ENCODE data around the gene PCBP1.
A peak's percentile ranks its signal among the peaks of the same experiment; 100 is the strongest.
"Not testable (repeated sequence)": the region's sequence is repeated elsewhere in the genome, so short reads cannot be mapped to it uniquely, and the experiment has no call there.

The PCBP1 gene

GRCh38 chr2:70086838-70087701, at the start of gene PCBP1:
TSS of gene PCBP1 (plus strand) at chr2:70087477. CDS start at chr2:70087744, 267 bp downstream.
- peak; percentile 95 for DNase-seq (ENCODE audit: low read depth)

DNA sequence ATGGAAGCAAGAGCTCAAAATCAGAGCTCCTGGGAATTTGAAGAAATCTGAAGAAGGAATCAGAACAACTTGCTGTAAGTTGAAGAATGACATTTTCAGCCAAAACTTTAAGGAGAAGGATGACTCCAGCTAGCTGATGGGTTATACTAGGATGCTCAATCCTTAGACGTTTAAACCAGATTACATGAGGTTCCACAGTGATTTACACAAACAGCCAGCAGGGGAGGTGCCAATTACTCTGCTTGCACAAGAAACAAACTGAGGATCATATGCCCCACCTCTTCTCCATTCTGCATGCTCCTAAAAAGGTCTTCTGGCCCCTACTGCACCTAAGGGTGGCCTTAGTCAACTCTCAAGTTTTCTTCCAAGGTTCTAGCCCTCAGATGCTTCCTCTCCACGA, 47.9 kb upstream of the PCBP1 start:
- DNase-seq (ENCODE audit: low read depth) = no peak

- DNase-seq (ENCODE audit: low read depth) = no peak
Observed at GRCh38 chr2:70041663-70042062, 45.6 kb upstream of the PCBP1 start.

GRCh38 chr2:70042246-70042645, 45.0 kb upstream of the PCBP1 start:
- no peak for DNase-seq (ENCODE audit: low read depth)

DNA sequence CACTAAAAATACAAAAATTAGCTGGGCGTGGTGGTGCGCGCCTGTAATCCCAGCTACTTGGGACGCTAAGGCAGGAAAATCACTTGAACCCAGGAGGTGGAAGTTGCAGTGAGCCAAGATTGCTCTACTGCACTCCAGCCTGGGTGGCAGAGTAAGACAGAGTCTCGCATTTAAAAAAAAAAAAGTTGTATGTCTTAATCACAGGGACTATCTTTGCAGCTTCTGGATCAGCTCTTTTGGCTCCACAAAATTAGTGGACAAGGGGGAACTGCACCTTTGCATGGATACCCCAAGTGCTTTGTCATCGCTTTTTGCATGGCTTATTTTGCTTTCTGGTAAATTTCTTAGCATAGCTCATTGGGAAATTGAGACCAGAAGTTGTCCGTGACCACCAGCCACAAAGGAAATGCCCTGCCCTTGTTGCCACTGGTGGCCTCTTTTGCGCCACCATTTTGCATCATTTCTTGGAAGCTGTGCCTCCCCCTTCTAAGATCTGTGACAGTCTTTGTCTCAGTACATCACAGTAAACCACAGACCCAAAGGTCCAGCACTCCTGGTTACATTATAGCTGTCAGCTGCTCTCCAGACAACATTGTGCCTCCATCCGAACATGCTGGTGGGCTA, 43.9 kb upstream of the PCBP1 start:
- peak; percentile 4 for DNase-seq (ENCODE audit: low read depth)

- no peak for DNase-seq (ENCODE audit: low read depth)
Observed at GRCh38 chr2:70044290-70045040, 42.8 kb upstream of the PCBP1 start.

- no peak for DNase-seq (ENCODE audit: low read depth)
Observed at GRCh38 chr2:70045405-70045804, 41.9 kb upstream of the PCBP1 start.

DNA sequence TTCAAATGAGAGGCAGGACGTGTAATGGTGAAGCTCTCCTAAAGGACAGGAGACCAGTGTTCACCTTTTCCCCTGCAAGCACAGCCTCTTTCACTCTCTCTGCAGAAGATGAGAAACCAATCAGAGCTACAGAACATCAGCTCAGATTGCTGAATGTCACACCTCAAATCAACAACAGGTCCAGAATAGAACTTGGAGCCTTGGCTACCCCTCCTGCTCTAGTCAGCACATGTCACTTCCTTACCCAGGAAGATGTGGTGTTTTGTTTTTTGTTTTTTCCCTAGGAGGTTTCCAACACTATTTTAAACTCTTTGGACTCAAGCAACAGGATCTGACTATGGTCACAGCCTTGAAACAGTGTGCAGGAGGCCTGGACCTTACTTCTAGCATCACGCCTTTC, 41.3 kb upstream of the PCBP1 start:
- no peak for DNase-seq (ENCODE audit: low read depth)

DNA sequence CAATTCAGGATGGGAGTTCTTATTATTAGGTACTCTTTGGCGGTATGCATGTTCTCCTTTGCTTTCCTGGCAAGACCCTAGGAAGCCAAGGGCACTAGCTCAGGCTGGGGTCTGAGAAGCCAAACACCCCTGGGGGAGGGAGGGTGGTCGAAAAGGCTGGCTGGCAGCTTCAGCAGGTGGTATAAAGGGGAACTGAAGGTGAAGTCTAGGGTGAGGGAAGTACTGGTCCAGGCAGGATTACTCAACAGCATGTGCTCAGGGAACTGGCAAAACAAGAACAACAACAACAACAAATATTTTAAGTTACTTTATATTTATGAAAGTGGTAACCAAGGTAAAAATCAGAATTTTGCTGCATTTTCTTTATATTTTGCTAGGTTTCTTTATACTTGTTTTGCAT, 40.7 kb upstream of the PCBP1 start:
- no peak for DNase-seq (ENCODE audit: low read depth)

DNA sequence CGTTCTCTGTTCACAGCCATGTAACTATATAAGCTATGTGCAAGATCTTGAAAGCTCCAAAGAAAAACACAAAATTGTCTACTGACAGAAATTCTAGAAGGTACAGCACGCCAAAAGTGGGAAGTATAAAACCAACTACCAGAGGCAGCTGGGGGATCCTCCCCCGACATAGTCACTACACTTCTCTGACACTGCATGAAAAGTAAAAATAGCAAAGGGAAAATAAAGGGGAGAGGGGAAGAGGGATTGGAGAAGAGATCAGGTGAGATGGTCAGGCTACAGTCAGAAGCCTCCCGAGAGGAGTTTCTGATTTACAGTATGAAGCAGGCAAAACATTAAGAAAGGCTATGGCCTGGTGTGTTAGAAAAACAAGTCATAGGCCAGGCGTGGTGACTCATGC, 39.8 kb upstream of the PCBP1 start:
- DNase-seq (ENCODE audit: low read depth) = no peak

DNA sequence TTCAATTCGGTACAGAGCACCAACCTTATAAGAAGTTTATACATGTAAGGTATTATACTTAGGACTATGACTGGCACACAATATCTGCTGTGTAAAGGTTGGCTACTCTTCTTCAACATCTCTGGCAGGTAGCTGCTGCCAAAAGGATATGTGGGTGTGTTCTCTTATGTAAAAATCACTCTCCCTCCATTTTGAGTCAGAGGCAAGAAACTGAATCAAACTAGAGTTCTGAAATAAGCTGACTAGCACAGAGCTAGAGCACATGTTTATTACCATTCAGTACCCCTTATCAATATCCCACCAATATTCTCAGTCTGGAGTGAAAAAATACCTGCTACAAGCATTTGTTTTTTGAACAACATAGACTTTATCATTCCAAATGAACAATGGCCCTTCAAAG, 38.0 kb upstream of the PCBP1 start:
- DNase-seq (ENCODE audit: low read depth) = no peak

GRCh38 chr2:70050631-70051425, 36.4 kb upstream of the PCBP1 start:
- no peak for DNase-seq (ENCODE audit: low read depth)

GRCh38 chr2:70055259-70055658, 32.0 kb upstream of the PCBP1 start:
- not testable (repeated sequence) for DNase-seq (ENCODE audit: low read depth)

DNA sequence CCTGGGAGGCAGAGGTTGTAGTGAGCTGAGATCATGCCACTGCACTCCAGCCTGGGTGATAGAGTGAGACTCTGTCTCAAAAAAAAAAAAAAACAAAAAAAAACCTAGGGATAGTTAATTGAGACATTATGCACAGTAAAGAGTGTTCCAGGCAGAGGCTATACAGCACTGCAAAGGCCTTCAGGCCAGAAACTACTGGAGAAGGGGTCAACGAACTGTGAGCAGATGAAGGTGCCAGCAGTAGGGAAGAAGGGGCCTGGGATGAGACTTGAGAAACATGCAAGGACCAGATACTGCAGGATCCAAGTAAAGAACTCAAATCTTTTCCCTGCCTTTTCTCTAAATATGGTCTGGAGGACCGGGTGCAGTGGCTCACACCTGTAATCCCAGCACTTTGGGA, 26.0 kb upstream of the PCBP1 start:
- no peak for DNase-seq (ENCODE audit: low read depth)

DNA sequence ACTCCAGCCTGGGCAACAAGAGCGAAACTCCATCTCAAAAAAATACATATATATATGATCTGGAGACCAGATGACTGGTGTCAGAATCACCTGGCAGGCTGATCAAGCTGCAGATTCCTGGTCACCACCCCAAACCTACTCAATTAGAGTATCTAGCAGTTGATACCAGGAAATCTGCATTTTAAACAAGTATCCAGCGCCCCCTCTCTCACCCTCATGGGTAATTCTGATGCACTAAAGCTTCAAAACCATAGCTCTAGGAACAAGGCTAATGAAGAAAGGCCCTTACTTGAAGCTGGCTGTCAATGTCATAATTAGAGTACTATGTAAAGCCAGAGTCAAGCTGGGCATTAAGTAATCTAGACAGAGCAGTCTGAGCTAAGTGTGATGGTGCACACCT, 25.0 kb upstream of the PCBP1 start:
- no peak for DNase-seq (ENCODE audit: low read depth)

DNA sequence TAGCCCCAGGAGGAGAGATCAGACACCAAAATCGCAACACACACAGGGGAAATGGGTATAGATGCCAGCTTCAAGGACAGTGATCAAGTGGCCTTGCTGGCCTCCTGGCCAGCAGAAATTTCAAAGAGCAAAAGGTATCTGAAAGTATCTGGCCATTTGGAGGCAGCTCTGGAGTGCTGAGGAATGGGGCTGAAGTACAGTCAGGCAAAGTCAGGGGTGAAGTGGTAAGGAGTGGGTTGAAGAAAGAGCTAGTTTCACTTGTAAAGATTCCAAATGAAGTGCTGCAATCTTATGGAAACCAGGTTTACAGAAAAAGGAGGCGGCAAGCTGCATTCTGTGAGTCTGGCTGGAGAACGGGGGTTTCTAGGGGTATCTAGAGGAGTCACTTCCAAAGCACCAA, 19.2 kb upstream of the PCBP1 start:
- DNase-seq (ENCODE audit: low read depth) = no peak

GRCh38 chr2:70069049-70069448, 18.2 kb upstream of the PCBP1 start:
- peak; percentile 41 for DNase-seq (ENCODE audit: low read depth)

GRCh38 chr2:70070542-70071268, 16.6 kb upstream of the PCBP1 start:
- peak; percentile 27 for DNase-seq (ENCODE audit: low read depth)

- DNase-seq (ENCODE audit: low read depth) = no peak
Observed at GRCh38 chr2:70073493-70073892, 13.8 kb upstream of the PCBP1 start.

- DNase-seq (ENCODE audit: low read depth) = no peak
Observed at GRCh38 chr2:70078384-70078783, 8.9 kb upstream of the PCBP1 start.

- DNase-seq (ENCODE audit: low read depth) = no peak
Observed at GRCh38 chr2:70080610-70081200, 6.6 kb upstream of the PCBP1 start.

Measured in stimulated activated CD8-positive, alpha-beta memory T cell treated with anti-CD3 and anti-CD28 coated beads, Interleukin-4, amount 100 ng/mL, for 24 hours (primary cell).